Epithelial cell of esophagus (primary cell): Measurements from ENCODE around the gene SHH.

ENCODE experiments used
- DNase-seq: peaks from one replicate; pipeline ENCODE4 v3.0.0; 2010; ENCODE audit warnings: low read depth
- H3K4me3 ChIP-seq: 2 replicates; pipeline ENCODE4 v1.5.1; 2011; ENCODE audit warnings: mild to moderate bottlenecking, low read length, control low read depth
- CTCF ChIP-seq: IDR thresholded peaks from 2 replicates; pipeline ENCODE4 v1.5.1; 2011; ENCODE audit warnings: low read depth, mild to moderate bottlenecking, low read length, control low read depth, inconsistent platforms; ENCODE audit not compliant: insufficient read depth; ENCODE audit errors: missing control alignments

SHH gene

GRCh38 chr7:155808549-155809331 lies 3.5 kb downstream of the SHH start:
- no peak for DNase-seq
- no peak for TF ChIP-seq CTCF
- peak overlapping the region; percentile 16 for H3K4me3 ChIP-seq

GRCh38 chr7:155807789-155808548 lies 4.3 kb downstream of the SHH start:
- no peak for DNase-seq
- H3K4me3 ChIP-seq, result no peak overlapping the region
- TF ChIP-seq CTCF, result no peak

GRCh38 chr7:155807065-155807671 lies 5.1 kb downstream of the SHH start:
- H3K4me3 ChIP-seq, result no peak overlapping the region
- DNase-seq, result no peak
- TF ChIP-seq CTCF, result no peak

- no peak for TF ChIP-seq CTCF
- no peak overlapping the region for H3K4me3 ChIP-seq
Observed at GRCh38 chr7:155806096-155806871, 6.0 kb downstream of the SHH start.

GRCh38 chr7:155805826-155806095 lies 6.5 kb downstream of the SHH start:
- TF ChIP-seq CTCF, result no peak
- no peak for DNase-seq
- H3K4me3 ChIP-seq, result peak overlapping the region; percentile 45

More at GRCh38 chr7:155806096-155806871, 6.0 kb downstream of the SHH start:
- no peak for DNase-seq

GRCh38 chr7:155804897-155805825 lies 7.1 kb downstream of the SHH start:
- peak; percentile 45 for TF ChIP-seq CTCF
- H3K4me3 ChIP-seq, result peak overlapping the region; percentile 45
- DNase-seq, result peak; percentile 76
